GM12892 (cell line): ENCODE results near the gene PIEZO1.

Experiments
- POLR2A ChIP-seq: IDR thresholded peaks from 2 replicates; pipeline ENCODE4 v1.6.1; 2011; ENCODE audit warnings: low read depth, low read length, control low read depth
- POLR2AphosphoS5 ChIP-seq: IDR thresholded peaks from 2 replicates; pipeline ENCODE4 v1.6.1; 2011; ENCODE audit warnings: low read depth, low read length, control low read depth
- TAF1 ChIP-seq: IDR thresholded peaks from 2 replicates; pipeline ENCODE4 v1.6.1; 2011; ENCODE audit warnings: low read depth, mild to moderate bottlenecking, control low read depth, low read length, borderline replicate concordance

DNA sequence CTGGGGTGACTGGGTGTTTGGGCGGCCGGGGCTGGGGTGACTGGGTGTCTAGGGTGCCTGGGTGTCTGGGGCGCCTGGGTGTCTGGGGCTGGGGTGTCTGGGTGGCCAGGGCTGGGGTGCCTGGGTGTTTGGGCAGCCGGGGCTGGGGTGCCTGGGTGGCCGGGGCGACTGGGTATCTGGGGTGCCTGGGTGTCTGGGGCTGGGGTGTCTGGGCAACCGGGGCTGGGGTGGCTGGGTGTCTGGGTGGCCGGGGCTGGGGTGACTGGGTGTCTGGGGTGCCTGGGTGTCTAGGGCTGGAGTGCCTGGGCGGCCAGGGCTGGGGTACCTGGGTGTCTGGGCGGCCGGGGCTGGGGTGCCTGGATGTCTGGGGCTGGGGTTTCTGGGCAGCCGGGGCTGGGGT is 40.1 kb upstream of the PIEZO1 start:
- TF ChIP-seq POLR2AphosphoS5, result no peak
- no peak for TF ChIP-seq TAF1
- no peak for TF ChIP-seq POLR2A
